HG02884 (cell line): ENCODE data around the gene FGF22.
"Not testable (repeated sequence)": the region's sequence is repeated elsewhere in the genome, so short reads cannot be mapped to it uniquely, and the experiment has no call there.

Source experiments
- ATAC-seq: cut with Tn5 transposase; IDR thresholded peaks from one replicate; pipeline ENCODE4 v1.9.1; 2021; ENCODE audit warnings: mild to moderate bottlenecking, moderate library complexity; ENCODE audit not compliant: unreplicated experiment

Gene FGF22

DNA sequence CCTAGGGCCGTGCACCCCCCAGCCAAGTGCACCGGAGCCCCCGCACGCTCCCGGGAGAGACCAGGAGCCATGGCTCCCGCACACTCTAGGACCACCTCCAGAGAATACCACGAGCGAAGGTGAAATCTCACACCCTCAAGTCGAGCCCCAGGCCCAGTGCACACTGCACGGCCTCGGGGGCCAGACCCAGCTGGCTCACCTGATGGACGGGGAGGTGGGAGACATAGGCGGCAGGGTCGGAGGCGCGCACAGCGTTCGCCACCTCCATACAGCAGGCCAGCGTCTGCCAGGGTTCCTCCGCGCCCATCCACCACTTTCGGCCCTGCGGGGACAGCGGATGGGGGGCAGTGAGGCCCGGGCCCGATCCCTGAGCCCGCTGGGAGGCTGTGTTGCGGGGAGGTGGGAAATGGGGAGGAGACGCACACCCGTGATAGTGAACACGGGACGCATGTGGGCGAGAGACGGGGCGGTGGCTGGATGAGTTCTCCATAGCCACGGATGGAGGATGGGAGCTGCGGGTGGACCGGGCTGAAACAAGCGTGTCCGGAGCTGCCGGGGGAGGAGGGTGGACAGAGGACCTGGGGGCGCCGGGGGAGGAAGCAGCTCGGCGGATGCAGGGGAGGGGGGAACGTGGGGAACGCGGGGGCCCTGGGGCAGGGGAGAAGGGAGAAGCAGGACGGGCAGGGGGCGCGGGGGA is 19.4 kb upstream of the FGF22 start:
- no peak for ATAC-seq

DNA sequence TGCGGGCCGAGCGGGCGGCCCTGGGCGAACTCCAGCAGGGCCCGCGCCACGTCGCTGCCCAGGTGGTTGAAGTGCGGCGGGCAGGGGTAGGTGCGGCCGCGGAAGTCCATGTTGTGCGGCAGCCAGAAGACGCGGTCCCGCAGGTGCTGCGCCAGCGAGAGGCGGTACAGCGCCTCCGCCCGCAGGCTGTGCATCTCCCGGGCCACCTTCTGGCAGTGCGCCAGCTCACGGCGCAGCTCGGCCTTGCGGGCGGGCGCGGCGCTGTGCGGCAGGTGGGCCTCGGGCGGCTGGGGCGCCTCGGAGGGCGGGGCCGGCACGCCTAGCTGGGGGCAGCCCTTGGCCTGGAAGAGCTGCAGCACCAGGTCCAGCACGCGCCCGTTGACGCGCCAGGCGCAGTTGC is 18.5 kb upstream of the FGF22 start:
- ATAC-seq = not testable (repeated sequence)

- ATAC-seq = no peak
These were observed 17.9 kb upstream of the FGF22 start for GRCh38 chr19:621819-622218.

DNA sequence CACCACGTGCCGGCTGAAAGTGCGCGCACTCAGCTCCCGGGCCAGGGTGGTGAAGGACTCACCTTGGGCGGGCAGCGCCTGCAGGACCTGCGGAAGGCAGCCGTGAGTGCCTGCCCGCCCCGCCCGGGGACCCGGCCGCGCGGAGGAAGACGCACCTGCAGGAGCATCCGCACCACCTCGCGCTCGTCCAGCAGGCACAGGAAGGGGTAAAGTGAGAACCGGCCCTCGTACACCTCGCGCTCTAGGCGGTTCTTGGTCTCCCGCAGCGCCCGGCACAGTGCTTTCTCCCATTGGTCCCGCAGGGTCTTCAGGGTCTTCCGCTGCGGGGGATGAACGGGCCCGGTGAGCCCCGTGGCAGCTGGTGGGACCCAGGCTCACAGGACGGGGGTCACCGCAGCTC is 17.0 kb upstream of the FGF22 start:
- ATAC-seq = no peak

- no peak for ATAC-seq
These were observed 16.3 kb upstream of the FGF22 start for GRCh38 chr19:623175-623916.

DNA sequence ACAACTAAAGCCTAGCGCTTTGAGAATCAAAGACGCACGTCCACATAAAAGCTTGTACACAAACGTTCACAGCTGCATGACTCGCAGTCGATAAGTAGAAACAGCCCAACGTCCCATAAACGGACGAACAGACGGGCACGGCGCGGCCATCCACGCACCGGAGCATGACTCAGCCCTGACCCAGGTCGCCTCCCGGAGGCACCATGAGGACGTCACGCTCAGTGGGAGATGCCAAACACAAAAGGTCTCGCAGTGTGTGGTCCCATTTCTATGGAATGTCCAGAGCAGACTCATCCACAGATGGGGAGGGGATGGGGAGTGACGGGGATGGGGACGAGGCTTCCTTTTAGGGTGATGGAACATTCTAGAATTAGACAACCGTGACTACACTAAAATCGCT is 15.7 kb upstream of the FGF22 start:
- ATAC-seq = no peak

GRCh38 chr19:624433-625109 is 15.1 kb upstream of the FGF22 start:
- ATAC-seq = no peak

DNA sequence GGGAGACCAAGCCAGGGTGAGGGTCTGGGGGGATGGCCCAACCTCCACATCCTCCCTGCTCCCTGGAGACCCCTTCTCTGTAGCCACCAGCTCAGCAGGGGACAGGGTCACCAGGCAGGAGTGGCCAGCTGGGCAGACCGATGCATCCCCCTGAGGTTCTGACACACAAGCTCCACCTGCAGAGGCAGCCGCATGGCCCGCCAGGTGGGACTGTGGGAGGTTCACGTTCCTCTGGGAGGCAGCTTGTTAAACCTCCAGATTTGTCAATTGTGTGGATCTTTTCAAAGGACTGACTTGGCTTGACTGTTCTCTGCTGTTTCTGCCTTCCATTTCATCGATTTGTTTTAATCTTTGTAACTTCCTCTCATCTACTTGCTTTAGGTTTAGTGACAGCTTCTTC is 14.4 kb upstream of the FGF22 start:
- ATAC-seq = no peak

DNA sequence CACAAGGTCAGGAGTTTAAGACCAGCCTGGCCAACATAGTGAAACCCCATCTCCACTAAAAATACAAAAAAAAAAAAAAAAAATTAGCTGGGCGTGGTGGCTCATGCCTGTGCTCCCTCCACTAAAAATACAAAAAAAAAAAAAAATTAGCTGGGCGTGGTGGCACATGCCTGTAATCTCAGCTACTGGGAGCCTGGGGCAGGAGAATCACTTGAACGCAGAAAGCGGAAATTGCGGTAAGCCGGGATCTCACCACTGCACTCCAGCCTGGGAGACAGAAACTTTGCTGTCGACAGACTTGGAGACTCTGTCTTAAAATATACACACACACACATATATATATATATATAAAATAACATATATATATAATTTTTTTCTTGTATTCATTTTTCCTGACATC is 13.1 kb upstream of the FGF22 start:
- not testable (repeated sequence) for ATAC-seq

DNA sequence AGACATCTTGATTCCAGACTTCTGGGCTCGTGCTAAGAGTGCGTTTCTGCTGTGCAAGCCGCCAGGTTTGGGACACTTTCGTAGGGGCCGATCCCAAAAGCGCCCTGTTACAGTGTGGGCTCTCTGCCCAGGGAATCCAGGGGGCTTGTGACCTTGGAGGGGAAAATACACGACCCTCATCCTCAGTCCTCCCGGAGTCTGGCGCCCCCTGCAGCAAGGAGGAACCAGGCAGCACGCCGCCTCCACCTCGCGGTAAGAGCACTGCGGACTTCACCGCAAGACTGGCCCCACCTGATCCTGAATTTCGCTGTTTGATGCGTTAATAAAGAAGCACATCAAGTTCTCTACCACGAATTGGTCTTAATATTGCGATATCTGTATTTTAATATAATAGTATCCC is 11.5 kb upstream of the FGF22 start:
- ATAC-seq = no peak

- ATAC-seq = not testable (repeated sequence)
These were observed 10.2 kb upstream of the FGF22 start for GRCh38 chr19:629515-629914.

DNA sequence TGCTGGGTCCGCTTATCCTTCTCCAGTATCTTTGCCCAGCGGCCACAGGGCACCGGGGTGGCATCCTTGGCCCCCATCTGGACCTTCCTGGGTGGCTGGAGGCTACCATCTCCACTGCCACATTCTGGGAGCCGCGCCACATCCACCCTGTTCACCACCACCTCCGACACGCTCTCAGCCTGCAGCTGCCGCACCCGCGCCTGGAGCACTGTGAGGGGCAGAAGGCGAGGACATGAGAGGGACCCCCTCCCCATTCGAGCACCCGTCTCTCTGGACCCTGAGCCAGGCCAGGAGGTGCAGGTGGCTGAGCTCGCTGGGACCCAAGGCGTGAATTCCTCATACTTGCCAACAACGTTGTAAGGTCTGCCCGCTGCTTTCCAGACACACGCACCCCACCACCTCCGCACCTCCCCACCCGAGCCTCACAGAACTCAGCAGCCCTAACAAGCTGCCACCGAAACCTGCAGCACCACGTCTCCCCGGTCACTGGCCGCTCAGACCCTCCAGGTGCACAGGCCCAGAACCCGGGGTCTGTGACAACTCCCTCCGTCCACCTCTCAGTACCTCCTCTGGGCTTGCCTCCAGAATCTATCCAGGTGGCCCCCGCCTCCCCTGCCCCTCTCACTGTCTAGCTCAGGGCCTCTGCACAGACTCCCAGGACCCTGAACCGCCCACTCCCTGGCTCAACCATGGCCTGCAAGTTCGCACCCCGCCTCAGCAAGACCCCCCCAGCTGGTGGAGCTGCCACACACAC is 9.5 kb upstream of the FGF22 start:
- ATAC-seq = no peak

DNA sequence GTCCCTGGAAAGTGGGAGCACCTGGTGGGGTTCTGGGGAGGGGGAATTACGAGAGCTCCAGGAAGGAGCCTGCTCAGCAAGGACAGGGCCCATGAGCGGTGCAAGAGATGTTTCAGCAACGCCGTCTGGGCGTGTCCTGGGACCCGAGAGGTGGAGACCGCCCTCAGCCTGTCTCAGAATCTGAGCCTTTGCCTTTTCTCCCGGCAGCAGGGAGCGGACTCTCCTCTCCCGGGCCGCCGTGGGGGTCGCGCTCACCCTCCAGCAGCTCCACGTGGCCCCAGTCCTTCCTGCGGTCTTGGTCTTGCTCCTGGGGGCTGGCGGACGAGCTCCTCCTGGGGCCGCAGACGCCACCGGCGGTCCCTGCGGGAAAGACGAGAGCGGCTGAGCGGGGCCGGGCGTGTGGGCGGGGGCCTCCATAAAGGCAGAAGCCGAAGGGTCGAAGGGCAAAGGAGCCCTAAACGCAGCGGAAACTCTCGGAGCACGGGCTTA is 7.1 kb upstream of the FGF22 start:
- ATAC-seq = no peak

DNA sequence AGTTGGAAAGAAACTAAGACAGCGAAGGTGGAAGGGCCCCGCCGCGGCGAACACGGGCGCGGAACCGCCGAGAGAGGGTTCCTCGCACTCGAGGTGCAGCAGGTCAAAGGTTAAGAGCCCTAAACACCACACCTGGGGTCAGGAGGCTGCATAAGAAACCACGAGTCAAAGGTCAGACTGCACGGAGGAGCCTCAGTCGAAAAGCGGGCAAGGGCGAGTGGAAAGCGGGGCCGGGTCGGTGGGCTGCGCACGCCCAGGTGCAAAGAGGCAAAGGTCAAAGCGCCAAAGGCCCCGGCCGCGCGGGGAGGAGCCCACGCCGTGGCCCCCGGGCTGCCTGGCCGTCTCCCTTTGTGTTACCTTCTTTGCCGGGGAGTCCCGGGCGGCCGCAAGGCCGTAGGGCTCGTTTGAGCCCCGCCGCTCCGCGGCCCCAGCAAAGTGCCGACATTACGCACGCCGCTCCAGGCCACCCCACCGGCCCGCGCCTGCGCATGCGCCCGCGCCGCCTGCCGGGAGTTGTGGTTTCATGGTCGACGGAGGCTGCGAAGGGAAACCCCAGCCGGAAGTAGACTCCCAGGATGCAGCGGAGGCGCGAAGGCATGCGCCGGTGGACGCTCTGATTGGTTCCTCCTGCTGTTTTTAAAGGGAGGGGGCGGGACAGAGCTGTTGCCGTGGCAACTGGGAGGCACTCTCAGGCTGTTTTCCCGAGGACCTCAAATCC is 6.5 kb upstream of the FGF22 start, which contains the start of gene POLRMT:
Gene POLRMT (minus strand): TSS at position 470 of the 718 bp plus-strand sequence. CDS start 25 bp downstream, at position 445.
- peak; percentile 59 for ATAC-seq

- no peak for ATAC-seq
These were observed 5.7 kb upstream of the FGF22 start for GRCh38 chr19:633786-634639.

GRCh38 chr19:634975-635652 is 4.6 kb upstream of the FGF22 start:
- ATAC-seq = no peak

DNA sequence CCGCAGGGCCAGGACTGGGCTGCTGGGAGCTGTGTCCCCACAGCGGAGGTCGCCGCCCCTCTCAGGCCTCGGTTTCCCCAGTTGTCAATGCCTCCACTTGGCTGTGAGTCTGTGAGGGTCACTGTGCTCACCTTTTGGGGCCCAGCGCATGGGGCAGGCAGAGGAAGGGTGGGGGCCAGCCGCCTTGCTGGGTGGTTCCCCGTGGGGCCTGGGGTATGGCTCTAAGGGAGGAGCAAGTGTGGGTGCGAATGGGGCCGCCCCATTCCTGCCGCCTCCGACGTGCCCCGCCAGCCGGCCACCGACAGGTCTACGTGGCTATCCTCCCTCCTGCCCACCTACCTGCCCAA is 800 bp upstream of the FGF22 start:
- ATAC-seq = no peak

GRCh38 chr19:640161-640558 is 481 bp downstream of the FGF22 start:
- ATAC-seq = no peak

- no peak for ATAC-seq
These were observed 1.0 kb downstream of the FGF22 start for GRCh38 chr19:640606-641189.
